Measurements from ENCODE around the gene DNHD1.

DNA sequence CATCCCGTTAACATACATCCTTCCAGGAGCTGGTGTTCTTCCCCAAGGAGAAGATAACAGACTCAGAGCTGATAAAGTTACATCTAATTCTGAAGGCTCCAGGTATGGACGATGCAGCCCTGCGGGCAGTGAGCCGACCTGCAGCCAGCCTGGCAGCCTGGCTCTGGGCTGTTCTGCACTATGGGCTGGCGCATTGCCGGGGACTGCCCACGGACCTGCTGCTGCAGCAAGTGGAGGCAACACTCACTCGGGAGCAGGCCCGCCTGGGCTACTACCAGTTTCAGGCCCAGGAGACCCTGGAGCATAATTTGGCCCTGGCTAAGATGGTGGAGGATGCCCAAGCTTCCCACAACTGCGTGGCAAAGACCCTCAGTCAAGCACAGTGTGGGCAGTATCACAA, 66.6 kb downstream of the DNHD1 start:
- no peak for TF ChIP-seq CTCF (IDR thresholded peaks at IDR 0.05)
- no peak for TF ChIP-seq POLR2A (IDR thresholded peaks at IDR 0.05)
